Nephron (organoid): Measurements from ENCODE around the gene ARHGAP26.
A peak's percentile ranks its signal among the peaks of the same experiment; 100 is the strongest.

Experiments used
- H3K27ac Mint-ChIP-seq, 3 experiments: 2 replicates each; pipeline ENCODE4 v1.8.0; 2020; ENCODE audit warnings: mixed read lengths in 3 of 3, mild to moderate bottlenecking in 2 of 3, moderate library complexity in 1 of 3
- H3K27me3 Mint-ChIP-seq: 2 replicates; pipeline ENCODE4 v1.8.0; 2021; ENCODE audit warnings: low read depth, mild to moderate bottlenecking, moderate library complexity, mixed read lengths
- H3K36me3 Mint-ChIP-seq: 2 replicates; pipeline ENCODE4 v1.8.0; 2020; ENCODE audit warnings: low read depth, mixed read lengths
- H3K4me1 Mint-ChIP-seq: 2 replicates; pipeline ENCODE4 v1.8.0; 2020; ENCODE audit warnings: mixed read lengths
- H3K4me3 Mint-ChIP-seq, 3 experiments: 2 replicates each; pipeline ENCODE4 v1.8.0; 2020; ENCODE audit warnings: mild to moderate bottlenecking in 3 of 3, mixed read lengths in 3 of 3, moderate library complexity in 2 of 3
- H3K9me3 Mint-ChIP-seq: 2 replicates; pipeline ENCODE4 v1.8.0; 2020; ENCODE audit warnings: mixed read lengths
- CTCF ChIP-seq, 3 experiments: fragments of 200-600 bp; sonication (generic); IDR thresholded peaks; one replicate each; pipeline ENCODE4 v1.5.0; 2021; ENCODE audit warnings: antibody characterized with exemption in 3 of 3; ENCODE audit not compliant: unreplicated experiment in 3 of 3

Gene ARHGAP26

GRCh38 chr5:142813220-142813619 lies 43.0 kb downstream of the ARHGAP26 start:
- no peak overlapping the region for H3K4me3 Mint-ChIP-seq
- no peaks in the 10 kb centered on the region for H3K27me3 Mint-ChIP-seq
- no peaks in the 10 kb centered on the region for H3K9me3 Mint-ChIP-seq
- no peaks in the 10 kb centered on the region for H3K36me3 Mint-ChIP-seq
- H3K4me1 Mint-ChIP-seq = peaks cover 64% of the 10 kb centered on the region
- TF ChIP-seq CTCF (IDR thresholded peaks at IDR 0.05; ENCODE audit: unreplicated experiment in 3 of 3) = no peak
- H3K27ac Mint-ChIP-seq = peak overlapping the region in 2 of 3 experiments; percentile 46 to 73

GRCh38 chr5:142814122-142814521 lies 43.9 kb downstream of the ARHGAP26 start:
- no peaks in the 10 kb centered on the region for H3K36me3 Mint-ChIP-seq
- no peaks in the 10 kb centered on the region for H3K27me3 Mint-ChIP-seq
- peak overlapping the region in 2 of 3 experiments; percentile 64 to 73 for H3K27ac Mint-ChIP-seq
- H3K4me3 Mint-ChIP-seq = peak overlapping the region in 1 of 3 experiments; percentile 7
- peaks cover 56% of the 10 kb centered on the region for H3K4me1 Mint-ChIP-seq
- no peak for TF ChIP-seq CTCF (IDR thresholded peaks at IDR 0.05; ENCODE audit: unreplicated experiment in 3 of 3)
- H3K9me3 Mint-ChIP-seq = no peaks in the 10 kb centered on the region

GRCh38 chr5:142815469-142815868 lies 45.3 kb downstream of the ARHGAP26 start:
- Mint-ChIP-seq H3K9me3 (no peaks in the 10 kb centered on the region), H3K4me1 (peaks cover 52% of the 10 kb centered on the region), H3K36me3 (no peaks in the 10 kb centered on the region), H3K27me3 (no peaks in the 10 kb centered on the region), H3K27ac (no peak overlapping the region), H3K4me3 (no peak overlapping the region)
- no peak for TF ChIP-seq CTCF (IDR thresholded peaks at IDR 0.05; ENCODE audit: unreplicated experiment in 3 of 3)

- peaks cover 39% of the 10 kb centered on the region for H3K4me1 Mint-ChIP-seq
- TF ChIP-seq CTCF (IDR thresholded peaks at IDR 0.05; ENCODE audit: unreplicated experiment in 3 of 3) = no peak
- H3K36me3 Mint-ChIP-seq = no peaks in the 10 kb centered on the region
- no peak overlapping the region for H3K4me3 Mint-ChIP-seq
- no peaks in the 10 kb centered on the region for H3K9me3 Mint-ChIP-seq
- H3K27me3 Mint-ChIP-seq = no peaks in the 10 kb centered on the region
- peak overlapping the region in 2 of 3 experiments; percentile 2 to 8 for H3K27ac Mint-ChIP-seq
Observed at GRCh38 chr5:142816531-142817430, 46.6 kb downstream of the ARHGAP26 start.

- Mint-ChIP-seq H3K9me3 (no peaks in the 10 kb centered on the region), H3K4me3 (no peak overlapping the region), H3K27ac (peak overlapping the region in 1 of 3 experiments; percentile 2), H3K27me3 (no peaks in the 10 kb centered on the region), H3K4me1 (peaks cover 42% of the 10 kb centered on the region), H3K36me3 (no peaks in the 10 kb centered on the region)
- TF ChIP-seq CTCF (IDR thresholded peaks at IDR 0.05; ENCODE audit: unreplicated experiment in 3 of 3) = no peak
Observed at GRCh38 chr5:142817949-142818431, 47.8 kb downstream of the ARHGAP26 start.
